PC-9 (cell line): ENCODE measurements around the gene EMC7.

Experiments used
- EZH2 ChIP-seq: fragments of 200-600 bp; sonication (generic); IDR thresholded peaks from 2 replicates; pipeline ENCODE4 v1.8.0; 2017; ENCODE audit warnings: antibody characterized with exemption, low read depth
- TF ChIP-seq, protein P1 (sequence below): fragments of 200-600 bp; sonication (generic); conservative IDR thresholded peaks from 2 replicates; pipeline ENCODE4 v1.6.1; 2017; ENCODE audit warnings: mixed run types, antibody characterized with exemption, mild to moderate bottlenecking, moderate library complexity

DNA sequence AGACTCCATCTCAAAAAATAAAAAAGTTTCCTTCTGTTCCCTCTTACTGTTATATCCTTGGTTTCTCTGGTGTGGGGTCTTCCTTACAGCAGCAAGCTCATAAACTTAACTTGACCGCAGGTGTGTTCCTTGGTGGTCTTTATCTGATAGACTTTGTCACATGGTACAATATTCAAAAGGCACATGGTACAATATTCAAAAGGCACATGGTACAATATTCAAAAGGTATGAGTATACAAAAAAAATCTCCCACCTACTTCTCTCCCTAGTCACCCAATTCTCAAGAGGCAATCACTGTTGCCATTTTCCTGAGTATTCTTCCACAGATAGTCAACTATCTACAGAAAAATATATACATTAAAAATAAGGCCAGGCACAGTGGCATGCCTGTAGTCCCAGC lies 4.8 kb upstream of the EMC7 start:
- TF ChIP-seq, protein P1, sequence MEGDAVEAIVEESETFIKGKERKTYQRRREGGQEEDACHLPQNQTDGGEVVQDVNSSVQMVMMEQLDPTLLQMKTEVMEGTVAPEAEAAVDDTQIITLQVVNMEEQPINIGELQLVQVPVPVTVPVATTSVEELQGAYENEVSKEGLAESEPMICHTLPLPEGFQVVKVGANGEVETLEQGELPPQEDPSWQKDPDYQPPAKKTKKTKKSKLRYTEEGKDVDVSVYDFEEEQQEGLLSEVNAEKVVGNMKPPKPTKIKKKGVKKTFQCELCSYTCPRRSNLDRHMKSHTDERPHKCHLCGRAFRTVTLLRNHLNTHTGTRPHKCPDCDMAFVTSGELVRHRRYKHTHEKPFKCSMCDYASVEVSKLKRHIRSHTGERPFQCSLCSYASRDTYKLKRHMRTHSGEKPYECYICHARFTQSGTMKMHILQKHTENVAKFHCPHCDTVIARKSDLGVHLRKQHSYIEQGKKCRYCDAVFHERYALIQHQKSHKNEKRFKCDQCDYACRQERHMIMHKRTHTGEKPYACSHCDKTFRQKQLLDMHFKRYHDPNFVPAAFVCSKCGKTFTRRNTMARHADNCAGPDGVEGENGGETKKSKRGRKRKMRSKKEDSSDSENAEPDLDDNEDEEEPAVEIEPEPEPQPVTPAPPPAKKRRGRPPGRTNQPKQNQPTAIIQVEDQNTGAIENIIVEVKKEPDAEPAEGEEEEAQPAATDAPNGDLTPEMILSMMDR, result no peak
- no peak for TF ChIP-seq EZH2
